Measurements from ENCODE around the gene ZNF133. TPM values are rescaled to one million over a fixed set of nuclear protein-coding genes. Genes with fewer than 3 reads are reported as not detected.
"Not testable (repeated sequence)": the region's sequence is repeated elsewhere in the genome, so short reads cannot be mapped to it uniquely, and the experiment has no call there.

Gene ZNF133
- total RNA-seq, 2 experiments from 2014 or later: 5.9 to 6.5 TPM

DNA sequence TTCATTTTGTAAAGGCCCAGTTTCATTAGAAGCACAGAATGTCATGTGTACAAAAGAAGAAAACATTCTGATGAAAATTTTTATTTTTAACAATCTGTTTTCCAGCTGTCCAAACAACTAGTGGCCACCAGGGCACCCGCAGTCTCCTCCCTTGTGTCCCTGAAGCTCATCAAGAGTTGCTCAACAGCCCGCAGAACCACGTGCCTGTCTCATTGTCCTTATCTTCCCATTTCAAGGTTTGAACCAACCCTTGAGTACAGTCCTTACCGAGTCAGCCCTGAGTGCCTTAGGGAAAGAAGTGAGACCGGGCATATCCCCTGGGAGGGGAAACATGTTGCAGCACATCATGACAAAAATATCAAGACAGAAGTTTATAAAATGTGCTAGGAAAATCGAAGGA is 15.9 kb upstream of the ZNF133 start:
- CTCF ChIA-PET (ENCODE audit: unreplicated experiment): no interaction called here
- intact Hi-C loops (cut with micrococcal nuclease; ENCODE audit: unreplicated experiment): loop anchor here (10.0 kb wide), 1 partner anchor 208 kb away; no protein-coding TSS in a partner anchor
- H3K27ac ChIP-seq (ENCODE audit: low read depth, low read length, poor library complexity, severe bottlenecking): no peak overlapping the region

GRCh38 chr20:18273738-18274137 is 14.6 kb upstream of the ZNF133 start:
- TF ChIP-seq CTCF (conservative IDR thresholded peaks at IDR 0.05; ENCODE audit: low read length) (no peak), EZH2phosphoT487 (IDR thresholded peaks at IDR 0.05; ENCODE audit: borderline replicate concordance, low read depth, low read length) (no peak)
- Histone ChIP-seq H3K27ac (ENCODE audit: low read depth, low read length, poor library complexity, severe bottlenecking) (no peak overlapping the region), H3K36me3 (ENCODE audit: insufficient read depth, low read length) (no peaks in the 10 kb centered on the region), H3K4me1 (ENCODE audit: insufficient read depth, low read length, poor library complexity, severe bottlenecking) (no peaks in the 10 kb centered on the region), H3K9me3 (ENCODE audit: low read length) (no peaks in the 10 kb centered on the region), H4K20me1 (ENCODE audit: insufficient read depth, low read length) (no peaks in the 10 kb centered on the region), H3K4me2 (ENCODE audit: low read length) (no peak overlapping the region), H3K79me2 (ENCODE audit: insufficient read depth, low read depth, low read length) (no peaks in the 10 kb centered on the region), H3K9me2 (ENCODE audit: insufficient read depth, low read length) (no peaks in the 10 kb centered on the region), H2AFZ (ENCODE audit: low read length) (no peak overlapping the region), H3K4me3 (ENCODE audit: low read depth, low read length, poor library complexity, severe bottlenecking) (no peak overlapping the region)
- BruUV-seq (replicated peaks): no TSS peak
- no peak for DNase-seq (ENCODE audit: low spot score)
- ChIA-PET CTCF (ENCODE audit: unreplicated experiment) (no interaction called here), POLR2A (no interaction called here)
- intact Hi-C loops (cut with micrococcal nuclease; ENCODE audit: unreplicated experiment): loop anchor here (10.0 kb wide), 1 partner anchor 209 kb away; no protein-coding TSS in a partner anchor

More for the DNA sequence above, 15.9 kb upstream of the ZNF133 start:
- H3K9me3 ChIP-seq (ENCODE audit: low read length): no peaks in the 10 kb centered on the region
- H3K9me2 ChIP-seq (ENCODE audit: insufficient read depth, low read length): no peaks in the 10 kb centered on the region
- TF ChIP-seq EZH2phosphoT487 (IDR thresholded peaks at IDR 0.05; ENCODE audit: borderline replicate concordance, low read depth, low read length) (no peak), CTCF (conservative IDR thresholded peaks at IDR 0.05; ENCODE audit: low read length) (no peak)
- no peak overlapping the region for H2AFZ ChIP-seq (ENCODE audit: low read length)
- H3K79me2 ChIP-seq (ENCODE audit: insufficient read depth, low read depth, low read length): no peaks in the 10 kb centered on the region
- H3K4me3 ChIP-seq (ENCODE audit: low read depth, low read length, poor library complexity, severe bottlenecking): no peak overlapping the region
- H3K4me1 ChIP-seq (ENCODE audit: insufficient read depth, low read length, poor library complexity, severe bottlenecking): no peaks in the 10 kb centered on the region
- POLR2A ChIA-PET: no interaction called here
- BruUV-seq (replicated peaks): no TSS peak
- H3K4me2 ChIP-seq (ENCODE audit: low read length): no peak overlapping the region
- DNase-seq (ENCODE audit: low spot score): no peak
- no peaks in the 10 kb centered on the region for H3K36me3 ChIP-seq (ENCODE audit: insufficient read depth, low read length)
- H4K20me1 ChIP-seq (ENCODE audit: insufficient read depth, low read length): no peaks in the 10 kb centered on the region

- H3K79me2 ChIP-seq (ENCODE audit: insufficient read depth, low read depth, low read length); H4K20me1 ChIP-seq (ENCODE audit: insufficient read depth, low read length); H3K27ac ChIP-seq (ENCODE audit: low read depth, low read length, poor library complexity, severe bottlenecking); H3K9me2 ChIP-seq (ENCODE audit: insufficient read depth, low read length); POLR2A ChIA-PET; DNase-seq (ENCODE audit: low spot score); CTCF ChIA-PET (ENCODE audit: unreplicated experiment); H3K4me3 ChIP-seq (ENCODE audit: low read depth, low read length, poor library complexity, severe bottlenecking); H3K36me3 ChIP-seq (ENCODE audit: insufficient read depth, low read length); BruUV-seq (replicated peaks); H3K4me2 ChIP-seq (ENCODE audit: low read length); H3K9me3 ChIP-seq (ENCODE audit: low read length); H2AFZ ChIP-seq (ENCODE audit: low read length); H3K4me1 ChIP-seq (ENCODE audit: insufficient read depth, low read length, poor library complexity, severe bottlenecking): not testable (repeated sequence)
- intact Hi-C loops (cut with micrococcal nuclease; ENCODE audit: unreplicated experiment): loop anchor here (2.0 to 10.0 kb wide), 2 partner anchors 211 to 771 kb away; no protein-coding TSS in a partner anchor
Measured at GRCh38 chr20:18275960-18276359, 12.4 kb upstream of the ZNF133 start.

All from OCI-LY7 (cell line).